Measurements from ENCODE around the gene KDM4B.

GRCh38 chr19:5117421-5117820, 148.5 kb downstream of the KDM4B start:
- no peak for TF ChIP-seq CTCF (conservative IDR thresholded peaks at IDR 0.05)
- TF ChIP-seq ZFX (IDR thresholded peaks at IDR 0.05): no peak

Data from C4-2B (cell line).